HepG2 (cell line): ENCODE results near the gene GDAP1L1. TPM values are rescaled to one million over a fixed set of nuclear protein-coding genes. Genes with fewer than 3 reads are reported as not detected.
A peak's percentile ranks its signal among the peaks of the same experiment; 100 is the strongest.

Experiments
- CBX2 ChIP-seq, 2 experiments: fragments of 200-600 bp in 1 of 2; sonication (generic); formaldehyde crosslinking in 1 of 2; IDR thresholded peaks; 2 replicates each; pipeline versions ENCODE4 v1.7.0 to v1.8.1; 2018 to 2022; ENCODE audit warnings: low read depth in 2 of 2, low read length in 1 of 2, mild to moderate bottlenecking in 1 of 2, missing genetic modification reagents in 1 of 2
- CENPT ChIP-seq: sonication (generic); formaldehyde crosslinking; IDR thresholded peaks from 2 replicates; pipeline ENCODE4 v1.8.0; 2022; ENCODE audit warnings: low read depth, mild to moderate bottlenecking, moderate library complexity, missing genetic modification reagents
- DMAP1 ChIP-seq: IDR thresholded peaks from 2 replicates; pipeline ENCODE4 v1.6.1; 2016
- ESRRA ChIP-seq: sonication (generic); formaldehyde crosslinking; IDR thresholded peaks from 2 replicates; pipeline ENCODE4 v1.5.1; 2020; ENCODE audit warnings: mild to moderate bottlenecking, low read depth, missing genetic modification reagents
- GABPB1 ChIP-seq: IDR thresholded peaks from 2 replicates; pipeline ENCODE4 v1.6.1; 2016; ENCODE audit warnings: mild to moderate bottlenecking, missing genetic modification reagents, moderate library complexity, missing compliant biosample characterization
- MXD4 ChIP-seq: IDR thresholded peaks from 2 replicates; pipeline ENCODE4 v1.6.1; 2016; ENCODE audit warnings: mild to moderate bottlenecking, missing biosample characterization, missing genetic modification reagents
- RXRB ChIP-seq: IDR thresholded peaks from 2 replicates; pipeline ENCODE4 v1.6.1; 2016; ENCODE audit warnings: borderline replicate concordance, missing genetic modification reagents, missing compliant biosample characterization
- SAP130 ChIP-seq: IDR thresholded peaks from 2 replicates; pipeline ENCODE4 v1.6.1; 2016; ENCODE audit warnings: low read depth
- SRSF4 ChIP-seq: fragments of 200-400 bp; formaldehyde crosslinking; IDR thresholded peaks from one replicate; pipeline ENCODE4 v1.6.1; 2018; ENCODE audit warnings: mild to moderate bottlenecking, low read depth, low read length, moderate library complexity; ENCODE audit not compliant: poor library complexity, severe bottlenecking
- XRCC5 ChIP-seq: fragments of 200-400 bp; formaldehyde crosslinking; optimal IDR thresholded peaks from 2 replicates; pipeline ENCODE3; 2017; ENCODE audit warnings: mild to moderate bottlenecking, low read length
- ZNF3 ChIP-seq: IDR thresholded peaks from 2 replicates; pipeline ENCODE4 v1.7.0; 2017; ENCODE audit warnings: inconsistent platforms
- ZNF629 ChIP-seq: sonication (generic); formaldehyde crosslinking; conservative IDR thresholded peaks from 2 replicates; pipeline ENCODE4 v1.5.0; 2020; ENCODE audit warnings: missing genetic modification reagents
- ZNF644 ChIP-seq: IDR thresholded peaks from 2 replicates; pipeline ENCODE4 v1.6.1; 2016; ENCODE audit warnings: low read depth
- ZNF841 ChIP-seq: sonication (generic); formaldehyde crosslinking; IDR thresholded peaks from 2 replicates; pipeline ENCODE4 v1.8.1; 2023; ENCODE audit warnings: missing genetic modification reagents, borderline replicate concordance
- polyA plus RNA-seq, 8 experiments: library from polyadenylated mRNA; depleted of rRNA in 3 of 8; stranded (reverse) in 7 of 8; unstranded in 1 of 8; fragments of >200 nt; fragmentation: Illumina TruSeq in 4 of 8; extraction: Trizol in 4 of 8; gene quantifications; 2 replicates each; pipeline versions ENCODE4 v1.2.1 to v1.2.3, GENCODE V29; 2011 to 2016; ENCODE audit warnings: low read depth in 4 of 8, missing spikeins in 1 of 8, mixed read lengths in 1 of 8; ENCODE audit not compliant: insufficient read depth in 1 of 8
- total RNA-seq, 5 experiments: library from RNA; depleted of rRNA; stranded (reverse); fragments of >200 nt; fragmentation: Illumina TruSeq; extraction: Trizol; gene quantifications; 2 replicates each; pipeline ENCODE4 v1.2.3, GENCODE V29; 2016; ENCODE audit warnings: low read depth in 1 of 5
- TF ChIP-seq, protein P1 (sequence below): sonication (generic); formaldehyde crosslinking; IDR thresholded peaks from 2 replicates; pipeline ENCODE4 v1.4.0; 2020; ENCODE audit warnings: missing genetic modification reagents
- TF ChIP-seq, protein P2 (sequence below): fragments of 450-650 bp; IDR thresholded peaks from 2 replicates; pipeline ENCODE4 v1.6.1; 2016
- TF ChIP-seq, protein P3 (sequence below): IDR thresholded peaks from 2 replicates; pipeline ENCODE4 v1.6.1; 2012; ENCODE audit warnings: low read depth, low read length, improper control_type of control experiment
- TF ChIP-seq, protein P4 (sequence below): IDR thresholded peaks from 2 replicates; pipeline ENCODE4 v1.6.1; 2016
- TF ChIP-seq, protein P5 (sequence below): sonication (generic); formaldehyde crosslinking; IDR thresholded peaks from 2 replicates; pipeline ENCODE4 v1.5.0; 2020; ENCODE audit warnings: mild to moderate bottlenecking, missing genetic modification reagents, moderate library complexity
- TF ChIP-seq, protein P6 (sequence below): sonication (generic); formaldehyde crosslinking; IDR thresholded peaks from 2 replicates; pipeline ENCODE4 v1.4.0; 2020; ENCODE audit warnings: missing genetic modification reagents
- TF ChIP-seq, protein P7 (sequence below): IDR thresholded peaks from 2 replicates; pipeline ENCODE4 v1.6.1; 2016; ENCODE audit warnings: mild to moderate bottlenecking

Gene GDAP1L1
- total and polyA plus RNA-seq, 2 of the 13 experiments (the other 11 are each of a cell fraction or from before 2014, with no cell fraction given): 0.04 TPM; not detected in 1

- TF ChIP-seq, protein P1, sequence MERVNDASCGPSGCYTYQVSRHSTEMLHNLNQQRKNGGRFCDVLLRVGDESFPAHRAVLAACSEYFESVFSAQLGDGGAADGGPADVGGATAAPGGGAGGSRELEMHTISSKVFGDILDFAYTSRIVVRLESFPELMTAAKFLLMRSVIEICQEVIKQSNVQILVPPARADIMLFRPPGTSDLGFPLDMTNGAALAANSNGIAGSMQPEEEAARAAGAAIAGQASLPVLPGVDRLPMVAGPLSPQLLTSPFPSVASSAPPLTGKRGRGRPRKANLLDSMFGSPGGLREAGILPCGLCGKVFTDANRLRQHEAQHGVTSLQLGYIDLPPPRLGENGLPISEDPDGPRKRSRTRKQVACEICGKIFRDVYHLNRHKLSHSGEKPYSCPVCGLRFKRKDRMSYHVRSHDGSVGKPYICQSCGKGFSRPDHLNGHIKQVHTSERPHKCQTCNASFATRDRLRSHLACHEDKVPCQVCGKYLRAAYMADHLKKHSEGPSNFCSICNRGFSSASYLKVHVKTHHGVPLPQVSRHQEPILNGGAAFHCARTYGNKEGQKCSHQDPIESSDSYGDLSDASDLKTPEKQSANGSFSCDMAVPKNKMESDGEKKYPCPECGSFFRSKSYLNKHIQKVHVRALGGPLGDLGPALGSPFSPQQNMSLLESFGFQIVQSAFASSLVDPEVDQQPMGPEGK (CRISPR knock-in tag): 0 out of 2 replicates have a peak, but pooled peaks have one; percentile 28
- TF ChIP-seq XRCC5: no peak
- TF ChIP-seq, protein P2, sequence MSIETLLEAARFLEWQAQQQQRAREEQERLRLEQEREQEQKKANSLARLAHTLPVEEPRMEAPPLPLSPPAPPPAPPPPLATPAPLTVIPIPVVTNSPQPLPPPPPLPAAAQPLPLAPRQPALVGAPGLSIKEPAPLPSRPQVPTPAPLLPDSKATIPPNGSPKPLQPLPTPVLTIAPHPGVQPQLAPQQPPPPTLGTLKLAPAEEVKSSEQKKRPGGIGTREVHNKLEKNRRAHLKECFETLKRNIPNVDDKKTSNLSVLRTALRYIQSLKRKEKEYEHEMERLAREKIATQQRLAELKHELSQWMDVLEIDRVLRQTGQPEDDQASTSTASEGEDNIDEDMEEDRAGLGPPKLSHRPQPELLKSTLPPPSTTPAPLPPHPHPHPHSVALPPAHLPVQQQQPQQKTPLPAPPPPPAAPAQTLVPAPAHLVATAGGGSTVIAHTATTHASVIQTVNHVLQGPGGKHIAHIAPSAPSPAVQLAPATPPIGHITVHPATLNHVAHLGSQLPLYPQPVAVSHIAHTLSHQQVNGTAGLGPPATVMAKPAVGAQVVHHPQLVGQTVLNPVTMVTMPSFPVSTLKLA: peak; percentile 77
- no peak for TF ChIP-seq ZNF629 (CRISPR knock-in tag)
- TF ChIP-seq ZNF3 (CRISPR knock-in tag): peak; percentile 53; the same call in 1 of the 2 replicates
- TF ChIP-seq ESRRA (CRISPR knock-in tag): 0 out of 2 replicates have a peak, but pooled peaks have one; percentile 4
- TF ChIP-seq CENPT (CRISPR knock-in tag): no peak
- TF ChIP-seq MXD4: peak; percentile 41; the same call in 1 of the 2 replicates
- TF ChIP-seq, protein P3, sequence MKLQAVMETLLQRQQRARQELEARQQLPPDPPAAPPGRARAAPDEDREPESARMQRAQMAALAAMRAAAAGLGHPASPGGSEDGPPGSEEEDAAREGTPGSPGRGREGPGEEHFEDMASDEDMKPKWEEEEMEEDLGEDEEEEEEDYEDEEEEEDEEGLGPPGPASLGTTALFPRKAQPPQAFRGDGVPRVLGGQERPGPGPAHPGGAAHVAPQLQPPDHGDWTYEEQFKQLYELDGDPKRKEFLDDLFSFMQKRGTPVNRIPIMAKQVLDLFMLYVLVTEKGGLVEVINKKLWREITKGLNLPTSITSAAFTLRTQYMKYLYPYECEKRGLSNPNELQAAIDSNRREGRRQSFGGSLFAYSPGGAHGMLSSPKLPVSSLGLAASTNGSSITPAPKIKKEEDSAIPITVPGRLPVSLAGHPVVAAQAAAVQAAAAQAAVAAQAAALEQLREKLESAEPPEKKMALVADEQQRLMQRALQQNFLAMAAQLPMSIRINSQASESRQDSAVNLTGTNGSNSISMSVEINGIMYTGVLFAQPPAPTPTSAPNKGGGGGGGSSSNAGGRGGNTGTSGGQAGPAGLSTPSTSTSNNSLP: peak; percentile 66
- TF ChIP-seq SRSF4: no peak
- TF ChIP-seq, protein P4, sequence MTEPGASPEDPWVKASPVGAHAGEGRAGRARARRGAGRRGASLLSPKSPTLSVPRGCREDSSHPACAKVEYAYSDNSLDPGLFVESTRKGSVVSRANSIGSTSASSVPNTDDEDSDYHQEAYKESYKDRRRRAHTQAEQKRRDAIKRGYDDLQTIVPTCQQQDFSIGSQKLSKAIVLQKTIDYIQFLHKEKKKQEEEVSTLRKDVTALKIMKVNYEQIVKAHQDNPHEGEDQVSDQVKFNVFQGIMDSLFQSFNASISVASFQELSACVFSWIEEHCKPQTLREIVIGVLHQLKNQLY (CRISPR knock-in tag): 0 out of 2 replicates have a peak, but pooled peaks have one; percentile 33
- TF ChIP-seq ZNF841 (CRISPR knock-in tag): no peak
- TF ChIP-seq CBX2 (IDR thresholded peaks at IDR 0.05; ENCODE audit: low read depth, low read length): no peak
- no peak for TF ChIP-seq CBX2 (CRISPR knock-in tag; IDR thresholded peaks at IDR 0.05; ENCODE audit: low read depth)
- TF ChIP-seq GABPB1 (CRISPR knock-in tag): peak; percentile 21; the same call in 1 of the 2 replicates
- TF ChIP-seq, protein P5, sequence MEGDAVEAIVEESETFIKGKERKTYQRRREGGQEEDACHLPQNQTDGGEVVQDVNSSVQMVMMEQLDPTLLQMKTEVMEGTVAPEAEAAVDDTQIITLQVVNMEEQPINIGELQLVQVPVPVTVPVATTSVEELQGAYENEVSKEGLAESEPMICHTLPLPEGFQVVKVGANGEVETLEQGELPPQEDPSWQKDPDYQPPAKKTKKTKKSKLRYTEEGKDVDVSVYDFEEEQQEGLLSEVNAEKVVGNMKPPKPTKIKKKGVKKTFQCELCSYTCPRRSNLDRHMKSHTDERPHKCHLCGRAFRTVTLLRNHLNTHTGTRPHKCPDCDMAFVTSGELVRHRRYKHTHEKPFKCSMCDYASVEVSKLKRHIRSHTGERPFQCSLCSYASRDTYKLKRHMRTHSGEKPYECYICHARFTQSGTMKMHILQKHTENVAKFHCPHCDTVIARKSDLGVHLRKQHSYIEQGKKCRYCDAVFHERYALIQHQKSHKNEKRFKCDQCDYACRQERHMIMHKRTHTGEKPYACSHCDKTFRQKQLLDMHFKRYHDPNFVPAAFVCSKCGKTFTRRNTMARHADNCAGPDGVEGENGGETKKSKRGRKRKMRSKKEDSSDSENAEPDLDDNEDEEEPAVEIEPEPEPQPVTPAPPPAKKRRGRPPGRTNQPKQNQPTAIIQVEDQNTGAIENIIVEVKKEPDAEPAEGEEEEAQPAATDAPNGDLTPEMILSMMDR (CRISPR knock-in tag): peak; percentile 30
- 0 out of 2 replicates have a peak, but pooled peaks have one; percentile 15 for TF ChIP-seq ZNF644 (CRISPR knock-in tag)
- TF ChIP-seq, protein P6, sequence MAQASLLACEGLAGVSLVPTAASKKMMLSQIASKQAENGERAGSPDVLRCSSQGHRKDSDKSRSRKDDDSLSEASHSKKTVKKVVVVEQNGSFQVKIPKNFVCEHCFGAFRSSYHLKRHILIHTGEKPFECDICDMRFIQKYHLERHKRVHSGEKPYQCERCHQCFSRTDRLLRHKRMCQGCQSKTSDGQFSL (CRISPR knock-in tag): no peak
- TF ChIP-seq SAP130 (CRISPR knock-in tag): peak; percentile 99
- TF ChIP-seq DMAP1 (CRISPR knock-in tag): peak; percentile 62; the same call in 1 of the 2 replicates
- TF ChIP-seq RXRB (CRISPR knock-in tag): peak; percentile 39; the same call in 1 of the 2 replicates
- TF ChIP-seq, protein P7, sequence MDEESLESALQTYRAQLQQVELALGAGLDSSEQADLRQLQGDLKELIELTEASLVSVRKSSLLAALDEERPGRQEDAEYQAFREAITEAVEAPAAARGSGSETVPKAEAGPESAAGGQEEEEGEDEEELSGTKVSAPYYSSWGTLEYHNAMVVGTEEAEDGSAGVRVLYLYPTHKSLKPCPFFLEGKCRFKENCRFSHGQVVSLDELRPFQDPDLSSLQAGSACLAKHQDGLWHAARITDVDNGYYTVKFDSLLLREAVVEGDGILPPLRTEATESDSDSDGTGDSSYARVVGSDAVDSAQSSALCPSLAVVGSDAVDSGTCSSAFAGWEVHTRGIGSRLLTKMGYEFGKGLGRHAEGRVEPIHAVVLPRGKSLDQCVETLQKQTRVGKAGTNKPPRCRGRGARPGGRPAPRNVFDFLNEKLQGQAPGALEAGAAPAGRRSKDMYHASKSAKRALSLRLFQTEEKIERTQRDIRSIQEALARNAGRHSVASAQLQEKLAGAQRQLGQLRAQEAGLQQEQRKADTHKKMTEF (CRISPR knock-in tag): 0 out of 2 replicates have a peak, but pooled peaks have one; percentile 51
Measured at GRCh38 chr20:44208770-44209169, 38.3 kb upstream of the GDAP1L1 start (continued).
